DOHH2 (cell line): Measurements from ENCODE around the gene PHF21A.

ENCODE experiments used
- EZH2phosphoT487 ChIP-seq: fragments of 200-600 bp; sonication (generic); IDR thresholded peaks from 2 replicates; pipeline ENCODE4 v1.6.1; 2017; ENCODE audit warnings: borderline replicate concordance, mild to moderate bottlenecking, antibody characterized with exemption, low read length, moderate library complexity, mixed read lengths
- TF ChIP-seq, protein P1 (sequence below): fragments of 200-600 bp; sonication (generic); IDR thresholded peaks from one replicate; pipeline ENCODE4 v1.5.1; 2014; ENCODE audit warnings: antibody characterized with exemption, mild to moderate bottlenecking, low read depth, low read length; ENCODE audit not compliant: poor library complexity, severe bottlenecking

DNA sequence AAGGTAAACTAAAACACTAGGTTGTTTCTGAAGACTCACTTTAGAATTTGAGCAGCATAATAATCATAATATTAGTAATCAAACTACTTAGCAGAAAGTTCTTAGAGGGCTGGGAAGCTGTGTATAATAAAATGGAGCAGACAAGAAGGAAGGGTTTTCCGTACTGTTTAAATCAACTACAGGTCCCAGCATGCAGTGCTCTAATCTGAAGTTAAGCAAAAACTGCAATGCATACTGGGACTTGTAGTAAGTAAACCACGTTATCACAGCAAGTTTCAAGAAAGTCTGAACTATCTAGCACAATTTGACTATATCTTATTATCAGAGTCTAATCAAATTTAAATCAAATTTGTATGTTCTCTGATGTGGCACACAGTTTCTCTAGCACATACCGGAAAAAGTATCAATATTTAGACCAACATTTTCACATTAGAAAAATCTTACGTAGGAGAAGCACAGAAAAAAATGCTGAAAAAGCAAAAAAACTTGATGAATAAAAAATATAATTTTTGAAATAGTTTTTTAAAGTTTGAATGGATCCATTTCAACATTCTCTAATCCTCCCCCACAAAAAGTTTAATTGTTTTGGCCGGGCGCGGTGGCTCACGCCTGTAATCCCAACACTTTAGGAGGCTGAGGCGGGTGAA is 8.2 kb downstream of the PHF21A start:
- TF ChIP-seq, protein P1, sequence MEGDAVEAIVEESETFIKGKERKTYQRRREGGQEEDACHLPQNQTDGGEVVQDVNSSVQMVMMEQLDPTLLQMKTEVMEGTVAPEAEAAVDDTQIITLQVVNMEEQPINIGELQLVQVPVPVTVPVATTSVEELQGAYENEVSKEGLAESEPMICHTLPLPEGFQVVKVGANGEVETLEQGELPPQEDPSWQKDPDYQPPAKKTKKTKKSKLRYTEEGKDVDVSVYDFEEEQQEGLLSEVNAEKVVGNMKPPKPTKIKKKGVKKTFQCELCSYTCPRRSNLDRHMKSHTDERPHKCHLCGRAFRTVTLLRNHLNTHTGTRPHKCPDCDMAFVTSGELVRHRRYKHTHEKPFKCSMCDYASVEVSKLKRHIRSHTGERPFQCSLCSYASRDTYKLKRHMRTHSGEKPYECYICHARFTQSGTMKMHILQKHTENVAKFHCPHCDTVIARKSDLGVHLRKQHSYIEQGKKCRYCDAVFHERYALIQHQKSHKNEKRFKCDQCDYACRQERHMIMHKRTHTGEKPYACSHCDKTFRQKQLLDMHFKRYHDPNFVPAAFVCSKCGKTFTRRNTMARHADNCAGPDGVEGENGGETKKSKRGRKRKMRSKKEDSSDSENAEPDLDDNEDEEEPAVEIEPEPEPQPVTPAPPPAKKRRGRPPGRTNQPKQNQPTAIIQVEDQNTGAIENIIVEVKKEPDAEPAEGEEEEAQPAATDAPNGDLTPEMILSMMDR: no peak
- TF ChIP-seq EZH2phosphoT487: no peak
